Stimulated activated naive CD4-positive, alpha-beta T cell (primary cell): ENCODE measurements around the gene SRC.

Experiments used
- DNase-seq, 6 experiments: peaks; one replicate each; lab custom pipeline; 2025; lab: John Stamatoyannopoulos, UW

The SRC gene

GRCh38 chr20:37382482-37383120 lies 36.7 kb downstream of the SRC start:
- DNase-seq: no peak

GRCh38 chr20:37383229-37383989 lies 37.5 kb downstream of the SRC start:
- no peak for DNase-seq

GRCh38 chr20:37384683-37385174 lies 38.8 kb downstream of the SRC start:
- peak; percentile 32 to 84 (median 64) for DNase-seq

- no peak for DNase-seq
Observed at GRCh38 chr20:37385176-37385575, 39.2 kb downstream of the SRC start.

- no peak for DNase-seq
Observed at GRCh38 chr20:37385659-37386504, 39.9 kb downstream of the SRC start.

GRCh38 chr20:37386505-37387251 lies 40.7 kb downstream of the SRC start:
- no peak for DNase-seq

GRCh38 chr20:37387519-37388269 lies 41.8 kb downstream of the SRC start:
- DNase-seq: no peak

GRCh38 chr20:37388831-37389230 lies 42.9 kb downstream of the SRC start:
- no peak for DNase-seq

- no peak for DNase-seq
Observed at GRCh38 chr20:37389241-37389747, 43.4 kb downstream of the SRC start.

GRCh38 chr20:37389844-37390275 lies 43.9 kb downstream of the SRC start:
- DNase-seq: no peak

- no peak for DNase-seq
Observed at GRCh38 chr20:37390503-37390890, 44.6 kb downstream of the SRC start.

GRCh38 chr20:37390891-37391525 lies 45.1 kb downstream of the SRC start:
- no peak for DNase-seq

- DNase-seq: no peak
Observed at GRCh38 chr20:37392441-37393195, 46.7 kb downstream of the SRC start.

- no peak for DNase-seq
Observed at GRCh38 chr20:37393196-37393862, 47.4 kb downstream of the SRC start.

- no peak for DNase-seq
Observed at GRCh38 chr20:37393863-37394542, 48.1 kb downstream of the SRC start.

- DNase-seq: no peak
Observed at GRCh38 chr20:37394543-37395409, 48.8 kb downstream of the SRC start.

GRCh38 chr20:37395410-37395797 lies 49.5 kb downstream of the SRC start:
- no peak for DNase-seq
